WTC11 (cell line): ENCODE data around the gene DLGAP5. TPM values are rescaled to one million over a fixed set of nuclear protein-coding genes. Genes with fewer than 3 reads are reported as not detected.

Experiments
- ATAC-seq: fragments of 200-7000 bp; cut with Tn5 transposase; 2 replicates; pipeline ENCODE4 v1.10.0; 2021; ENCODE audit warnings: mild to moderate bottlenecking, moderate library complexity
- CTCF ChIA-PET: fragments of 300-600 bp; sonication (Branson Sonifier 250); formaldehyde crosslinking; loops from one replicate; lab custom pipeline; 2021; ENCODE audit warnings: antibody characterized with exemption; lab: Charles Lee
- POLR2A ChIA-PET: fragments of 350-600 bp; sonication (Branson Sonifier 250); formaldehyde crosslinking; loops from one replicate; lab custom pipeline; 2021; ENCODE audit warnings: antibody characterized with exemption; lab: Charles Lee
- DNase-seq: peaks from one replicate; pipeline ENCODE4 v3.0.0; 2021; ENCODE audit warnings: low spot score
- H3K27ac Mint-ChIP-seq: 2 replicates; pipeline ENCODE4 v1.8.0; 2021; ENCODE audit warnings: mixed read lengths
- H3K27me3 Mint-ChIP-seq: 2 replicates; pipeline ENCODE4 v1.8.0; 2021; ENCODE audit warnings: low read depth, mild to moderate bottlenecking, moderate library complexity, mixed read lengths
- H3K36me3 Mint-ChIP-seq: 2 replicates; pipeline ENCODE4 v1.8.0; 2021; ENCODE audit warnings: mixed read lengths
- H3K4me1 Mint-ChIP-seq: 2 replicates; pipeline ENCODE4 v1.8.0; 2022; ENCODE audit warnings: mixed read lengths
- H3K4me3 Mint-ChIP-seq: 2 replicates; pipeline ENCODE4 v1.8.0; 2021; ENCODE audit warnings: mild to moderate bottlenecking, moderate library complexity, mixed read lengths
- H3K9me3 Mint-ChIP-seq: 2 replicates; pipeline ENCODE4 v1.8.0; 2021; ENCODE audit warnings: mixed read lengths
- CREB1 ChIP-seq: sonication (generic); formaldehyde crosslinking; IDR thresholded peaks from 2 replicates; pipeline ENCODE4 v1.8.0; 2023; ENCODE audit warnings: mild to moderate bottlenecking, missing genetic modification reagents
- FOXJ3 ChIP-seq: sonication (generic); formaldehyde crosslinking; IDR thresholded peaks from 2 replicates; pipeline ENCODE4 v1.9.0; 2021; ENCODE audit warnings: missing genetic modification reagents, mild to moderate bottlenecking, borderline replicate concordance
- FOXK1 ChIP-seq: sonication (generic); formaldehyde crosslinking; IDR thresholded peaks from 2 replicates; pipeline ENCODE4 v1.8.0; 2022; ENCODE audit warnings: mild to moderate bottlenecking, moderate library complexity, missing genetic modification reagents
- MYBL2 ChIP-seq: sonication (generic); formaldehyde crosslinking; IDR thresholded peaks from 2 replicates; pipeline ENCODE4 v1.8.1; 2023; ENCODE audit warnings: mild to moderate bottlenecking, moderate library complexity, missing genetic modification reagents
- NR2C2 ChIP-seq: sonication (generic); formaldehyde crosslinking; IDR thresholded peaks from 2 replicates; pipeline ENCODE4 v1.8.0; 2022; ENCODE audit warnings: mild to moderate bottlenecking, missing genetic modification reagents
- PRRX2 ChIP-seq: fragments of 250-450 bp; sonication (Bioruptor Pico); IDR thresholded peaks from 2 replicates; pipeline ENCODE4 v1.8.0; 2021; ENCODE audit warnings: mild to moderate bottlenecking
- TCF7 ChIP-seq: sonication (generic); formaldehyde crosslinking; IDR thresholded peaks from 2 replicates; pipeline ENCODE4 v1.8.0; 2022; ENCODE audit warnings: mild to moderate bottlenecking, low read depth, missing genetic modification reagents, moderate library complexity
- TEAD4 ChIP-seq: sonication (generic); formaldehyde crosslinking; IDR thresholded peaks from 2 replicates; pipeline ENCODE4 v1.8.0; 2022; ENCODE audit warnings: mild to moderate bottlenecking, missing genetic modification reagents
- ZNF232 ChIP-seq: sonication (generic); formaldehyde crosslinking; IDR thresholded peaks from 2 replicates; pipeline ENCODE4 v1.8.0; 2022; ENCODE audit warnings: mild to moderate bottlenecking, missing genetic modification reagents
- ZNF317 ChIP-seq: sonication (generic); formaldehyde crosslinking; IDR thresholded peaks from 2 replicates; pipeline ENCODE4 v1.8.1; 2023; ENCODE audit warnings: low read depth, mild to moderate bottlenecking, moderate library complexity, missing genetic modification reagents, borderline replicate concordance
- ZNF423 ChIP-seq: fragments of 250-450 bp; sonication (Bioruptor Pico); IDR thresholded peaks from 2 replicates; pipeline ENCODE4 v2.1.2; 2022; ENCODE audit warnings: mild to moderate bottlenecking, moderate library complexity
- ZNF425 ChIP-seq: fragments of 250-450 bp; sonication (Bioruptor Pico); conservative IDR thresholded peaks from 2 replicates; pipeline ENCODE4 v1.9.0; 2021; ENCODE audit warnings: mild to moderate bottlenecking
- ZSCAN18 ChIP-seq: fragments of 250-450 bp; sonication (Bioruptor Pico); IDR thresholded peaks from 2 replicates; pipeline ENCODE4 v2.1.2; 2022; ENCODE audit warnings: mild to moderate bottlenecking, moderate library complexity
- total RNA-seq: library from RNA; stranded (reverse); gene quantifications from 3 replicates; pipeline ENCODE4 v1.2.3, GENCODE V29; 2021
- TF ChIP-seq, protein P1 (sequence below): sonication (generic); formaldehyde crosslinking; IDR thresholded peaks from 2 replicates; pipeline ENCODE4 v1.8.0; 2023; ENCODE audit warnings: mild to moderate bottlenecking, missing genetic modification reagents
- TF ChIP-seq, protein P2 (sequence below): sonication (generic); formaldehyde crosslinking; IDR thresholded peaks from 2 replicates; pipeline ENCODE4 v1.8.0; 2022; ENCODE audit warnings: missing genetic modification reagents
- TF ChIP-seq, protein P3 (sequence below): fragments of 250-450 bp; sonication (Bioruptor Pico); IDR thresholded peaks from 2 replicates; pipeline ENCODE4 v1.9.0; 2021; ENCODE audit warnings: mild to moderate bottlenecking
- TF ChIP-seq, protein P4 (sequence below): fragments of 250-450 bp; sonication (Bioruptor Pico); IDR thresholded peaks from 2 replicates; pipeline ENCODE4 v1.9.0; 2021; ENCODE audit warnings: mild to moderate bottlenecking
- TF ChIP-seq, protein P5 (sequence below): fragments of 250-450 bp; sonication (Bioruptor Pico); IDR thresholded peaks from 2 replicates; pipeline ENCODE4 v1.9.0; 2021; ENCODE audit warnings: moderate library complexity, mild to moderate bottlenecking, inconsistent platforms, borderline replicate concordance

Gene DLGAP5
- total RNA-seq, 1 experiment from 2014 or later: 141 TPM

DNA sequence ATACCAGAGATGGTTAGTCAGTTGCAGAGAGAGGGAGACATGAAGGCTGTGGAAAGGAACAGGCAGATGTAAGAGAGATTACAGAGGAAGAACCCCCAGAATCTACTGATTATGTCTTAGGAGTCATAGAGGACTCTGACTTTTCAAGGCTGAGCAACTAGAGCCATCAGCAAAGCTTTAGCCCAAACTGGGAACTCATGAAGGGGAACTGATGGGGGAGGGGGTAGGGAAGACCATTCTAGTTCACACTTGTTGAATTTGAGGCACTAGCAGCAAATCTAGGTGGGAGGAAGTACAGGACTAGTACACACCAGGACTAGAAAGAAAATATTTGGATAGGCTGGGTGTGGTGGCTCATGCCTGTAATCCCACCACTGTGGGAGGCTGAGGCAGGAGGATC is 52.2 kb downstream of the DLGAP5 start:
- no peak for ATAC-seq
- Mint-ChIP-seq H3K27me3 (no peaks in the 10 kb centered on the region), H3K4me3 (no peak overlapping the region), H3K27ac (no peak overlapping the region), H3K4me1 (no peaks in the 10 kb centered on the region), H3K9me3 (no peaks in the 10 kb centered on the region), H3K36me3 (peaks cover 10% of the 10 kb centered on the region)
- TF ChIP-seq, protein P1, sequence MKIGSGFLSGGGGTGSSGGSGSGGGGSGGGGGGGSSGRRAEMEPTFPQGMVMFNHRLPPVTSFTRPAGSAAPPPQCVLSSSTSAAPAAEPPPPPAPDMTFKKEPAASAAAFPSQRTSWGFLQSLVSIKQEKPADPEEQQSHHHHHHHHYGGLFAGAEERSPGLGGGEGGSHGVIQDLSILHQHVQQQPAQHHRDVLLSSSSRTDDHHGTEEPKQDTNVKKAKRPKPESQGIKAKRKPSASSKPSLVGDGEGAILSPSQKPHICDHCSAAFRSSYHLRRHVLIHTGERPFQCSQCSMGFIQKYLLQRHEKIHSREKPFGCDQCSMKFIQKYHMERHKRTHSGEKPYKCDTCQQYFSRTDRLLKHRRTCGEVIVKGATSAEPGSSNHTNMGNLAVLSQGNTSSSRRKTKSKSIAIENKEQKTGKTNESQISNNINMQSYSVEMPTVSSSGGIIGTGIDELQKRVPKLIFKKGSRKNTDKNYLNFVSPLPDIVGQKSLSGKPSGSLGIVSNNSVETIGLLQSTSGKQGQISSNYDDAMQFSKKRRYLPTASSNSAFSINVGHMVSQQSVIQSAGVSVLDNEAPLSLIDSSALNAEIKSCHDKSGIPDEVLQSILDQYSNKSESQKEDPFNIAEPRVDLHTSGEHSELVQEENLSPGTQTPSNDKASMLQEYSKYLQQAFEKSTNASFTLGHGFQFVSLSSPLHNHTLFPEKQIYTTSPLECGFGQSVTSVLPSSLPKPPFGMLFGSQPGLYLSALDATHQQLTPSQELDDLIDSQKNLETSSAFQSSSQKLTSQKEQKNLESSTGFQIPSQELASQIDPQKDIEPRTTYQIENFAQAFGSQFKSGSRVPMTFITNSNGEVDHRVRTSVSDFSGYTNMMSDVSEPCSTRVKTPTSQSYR (CRISPR knock-in tag): no peak
- TF ChIP-seq ZNF317: no peak
- TF ChIP-seq CREB1 (CRISPR knock-in tag): no peak
- TF ChIP-seq MYBL2 (CRISPR knock-in tag): no peak
- TF ChIP-seq ZSCAN18 (CRISPR knock-in tag): no peak
- no peak for TF ChIP-seq NR2C2 (CRISPR knock-in tag)
- TF ChIP-seq, protein P2, sequence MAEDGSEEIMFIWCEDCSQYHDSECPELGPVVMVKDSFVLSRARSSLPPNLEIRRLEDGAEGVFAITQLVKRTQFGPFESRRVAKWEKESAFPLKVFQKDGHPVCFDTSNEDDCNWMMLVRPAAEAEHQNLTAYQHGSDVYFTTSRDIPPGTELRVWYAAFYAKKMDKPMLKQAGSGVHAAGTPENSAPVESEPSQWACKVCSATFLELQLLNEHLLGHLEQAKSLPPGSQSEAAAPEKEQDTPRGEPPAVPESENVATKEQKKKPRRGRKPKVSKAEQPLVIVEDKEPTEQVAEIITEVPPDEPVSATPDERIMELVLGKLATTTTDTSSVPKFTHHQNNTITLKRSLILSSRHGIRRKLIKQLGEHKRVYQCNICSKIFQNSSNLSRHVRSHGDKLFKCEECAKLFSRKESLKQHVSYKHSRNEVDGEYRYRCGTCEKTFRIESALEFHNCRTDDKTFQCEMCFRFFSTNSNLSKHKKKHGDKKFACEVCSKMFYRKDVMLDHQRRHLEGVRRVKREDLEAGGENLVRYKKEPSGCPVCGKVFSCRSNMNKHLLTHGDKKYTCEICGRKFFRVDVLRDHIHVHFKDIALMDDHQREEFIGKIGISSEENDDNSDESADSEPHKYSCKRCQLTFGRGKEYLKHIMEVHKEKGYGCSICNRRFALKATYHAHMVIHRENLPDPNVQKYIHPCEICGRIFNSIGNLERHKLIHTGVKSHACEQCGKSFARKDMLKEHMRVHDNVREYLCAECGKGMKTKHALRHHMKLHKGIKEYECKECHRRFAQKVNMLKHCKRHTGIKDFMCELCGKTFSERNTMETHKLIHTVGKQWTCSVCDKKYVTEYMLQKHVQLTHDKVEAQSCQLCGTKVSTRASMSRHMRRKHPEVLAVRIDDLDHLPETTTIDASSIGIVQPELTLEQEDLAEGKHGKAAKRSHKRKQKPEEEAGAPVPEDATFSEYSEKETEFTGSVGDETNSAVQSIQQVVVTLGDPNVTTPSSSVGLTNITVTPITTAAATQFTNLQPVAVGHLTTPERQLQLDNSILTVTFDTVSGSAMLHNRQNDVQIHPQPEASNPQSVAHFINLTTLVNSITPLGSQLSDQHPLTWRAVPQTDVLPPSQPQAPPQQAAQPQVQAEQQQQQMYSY (CRISPR knock-in tag): no peak
- TF ChIP-seq, protein P3, sequence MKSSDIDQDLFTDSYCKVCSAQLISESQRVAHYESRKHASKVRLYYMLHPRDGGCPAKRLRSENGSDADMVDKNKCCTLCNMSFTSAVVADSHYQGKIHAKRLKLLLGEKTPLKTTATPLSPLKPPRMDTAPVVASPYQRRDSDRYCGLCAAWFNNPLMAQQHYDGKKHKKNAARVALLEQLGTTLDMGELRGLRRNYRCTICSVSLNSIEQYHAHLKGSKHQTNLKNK: no peak
- no peak for TF ChIP-seq ZNF423 (CRISPR knock-in tag)
- no peak for TF ChIP-seq TEAD4 (CRISPR knock-in tag)
- no peak for TF ChIP-seq ZNF232
- TF ChIP-seq, protein P4, sequence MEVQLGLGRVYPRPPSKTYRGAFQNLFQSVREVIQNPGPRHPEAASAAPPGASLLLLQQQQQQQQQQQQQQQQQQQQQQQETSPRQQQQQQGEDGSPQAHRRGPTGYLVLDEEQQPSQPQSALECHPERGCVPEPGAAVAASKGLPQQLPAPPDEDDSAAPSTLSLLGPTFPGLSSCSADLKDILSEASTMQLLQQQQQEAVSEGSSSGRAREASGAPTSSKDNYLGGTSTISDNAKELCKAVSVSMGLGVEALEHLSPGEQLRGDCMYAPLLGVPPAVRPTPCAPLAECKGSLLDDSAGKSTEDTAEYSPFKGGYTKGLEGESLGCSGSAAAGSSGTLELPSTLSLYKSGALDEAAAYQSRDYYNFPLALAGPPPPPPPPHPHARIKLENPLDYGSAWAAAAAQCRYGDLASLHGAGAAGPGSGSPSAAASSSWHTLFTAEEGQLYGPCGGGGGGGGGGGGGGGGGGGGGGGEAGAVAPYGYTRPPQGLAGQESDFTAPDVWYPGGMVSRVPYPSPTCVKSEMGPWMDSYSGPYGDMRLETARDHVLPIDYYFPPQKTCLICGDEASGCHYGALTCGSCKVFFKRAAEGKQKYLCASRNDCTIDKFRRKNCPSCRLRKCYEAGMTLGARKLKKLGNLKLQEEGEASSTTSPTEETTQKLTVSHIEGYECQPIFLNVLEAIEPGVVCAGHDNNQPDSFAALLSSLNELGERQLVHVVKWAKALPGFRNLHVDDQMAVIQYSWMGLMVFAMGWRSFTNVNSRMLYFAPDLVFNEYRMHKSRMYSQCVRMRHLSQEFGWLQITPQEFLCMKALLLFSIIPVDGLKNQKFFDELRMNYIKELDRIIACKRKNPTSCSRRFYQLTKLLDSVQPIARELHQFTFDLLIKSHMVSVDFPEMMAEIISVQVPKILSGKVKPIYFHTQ (CRISPR knock-in tag): no peak
- no peak for TF ChIP-seq FOXJ3
- TF ChIP-seq TCF7 (CRISPR knock-in tag): no peak
- TF ChIP-seq ZNF425 (CRISPR knock-in tag): no peak
- no peak for TF ChIP-seq FOXK1
- TF ChIP-seq, protein P5, sequence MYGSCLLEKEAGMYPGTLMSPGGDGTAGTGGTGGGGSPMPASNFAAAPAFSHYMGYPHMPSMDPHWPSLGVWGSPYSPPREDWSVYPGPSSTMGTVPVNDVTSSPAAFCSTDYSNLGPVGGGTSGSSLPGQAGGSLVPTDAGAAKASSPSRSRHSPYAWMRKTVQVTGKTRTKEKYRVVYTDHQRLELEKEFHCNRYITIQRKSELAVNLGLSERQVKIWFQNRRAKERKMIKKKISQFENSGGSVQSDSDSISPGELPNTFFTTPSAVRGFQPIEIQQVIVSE: no peak
- no peak for TF ChIP-seq PRRX2 (CRISPR knock-in tag)
- no peak for DNase-seq
- ChIA-PET CTCF (interaction anchor here (1.2 to 2.1 kb wide), 3 partner anchors 54 to 68 kb away, joined by 4 to 6 read pairs (median 4); no protein-coding TSS in a partner anchor), POLR2A (interaction anchor here (1.1 kb wide), 1 partner anchor 87 kb away, joined by 3 read pairs; the partner anchor contains the start of gene MAPK1IP1L)
